GM19240 (cell line): Measurements from ENCODE around the gene STK11IP.

Experiments
- DNase-seq: peaks from one replicate; pipeline ENCODE4 v3.0.0; 2011; ENCODE audit warnings: low spot score; ENCODE audit not compliant: insufficient read length

STK11IP gene

GRCh38 chr2:219597552-219598307, at the start of gene STK11IP:
TSS of gene STK11IP (plus strand) at chr2:219597857. CDS start at chr2:219598120, 263 bp downstream.
- DNase-seq: peak; percentile 99

DNA sequence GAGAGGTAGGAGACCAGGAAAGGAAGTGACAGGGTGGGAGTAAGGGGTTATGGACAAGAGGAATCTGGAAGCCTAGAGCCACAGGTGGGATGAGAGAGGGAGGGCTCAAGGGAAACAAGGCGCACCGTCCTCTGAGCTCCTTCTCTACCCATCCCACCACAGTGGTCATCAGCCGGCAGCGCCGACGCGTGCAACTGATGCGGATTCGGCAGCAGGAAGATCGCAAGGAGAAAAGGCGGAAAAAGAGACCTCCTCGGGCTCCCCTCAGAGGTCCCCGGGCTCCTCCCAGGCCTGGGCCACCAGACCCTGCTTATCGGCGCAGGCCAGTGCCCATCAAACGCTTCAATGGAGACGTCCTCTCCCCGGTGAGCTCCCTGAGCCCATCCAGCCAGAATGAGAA, 48.7 kb upstream of the STK11IP start:
- no peak for DNase-seq

DNA sequence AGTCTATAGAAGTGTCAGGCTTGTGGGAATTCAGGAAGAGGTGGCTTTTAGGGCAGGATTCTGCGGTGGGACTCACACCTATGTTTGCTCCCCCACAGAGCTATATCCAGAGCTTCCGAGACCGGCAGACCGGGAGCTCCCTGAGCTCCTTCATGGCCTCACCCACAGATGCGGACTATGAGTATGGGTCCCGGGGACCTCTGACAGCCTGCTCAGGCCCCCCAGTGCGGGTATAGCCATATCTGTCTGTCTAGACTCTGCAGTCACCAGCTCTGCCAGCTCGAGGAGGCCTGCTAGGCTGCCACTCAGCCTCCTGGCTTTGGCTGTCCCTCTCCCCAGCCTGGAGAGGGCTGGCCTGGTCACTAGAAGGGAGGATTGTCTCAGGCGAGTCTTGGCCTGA, 48.0 kb upstream of the STK11IP start:
- no peak for DNase-seq

DNA sequence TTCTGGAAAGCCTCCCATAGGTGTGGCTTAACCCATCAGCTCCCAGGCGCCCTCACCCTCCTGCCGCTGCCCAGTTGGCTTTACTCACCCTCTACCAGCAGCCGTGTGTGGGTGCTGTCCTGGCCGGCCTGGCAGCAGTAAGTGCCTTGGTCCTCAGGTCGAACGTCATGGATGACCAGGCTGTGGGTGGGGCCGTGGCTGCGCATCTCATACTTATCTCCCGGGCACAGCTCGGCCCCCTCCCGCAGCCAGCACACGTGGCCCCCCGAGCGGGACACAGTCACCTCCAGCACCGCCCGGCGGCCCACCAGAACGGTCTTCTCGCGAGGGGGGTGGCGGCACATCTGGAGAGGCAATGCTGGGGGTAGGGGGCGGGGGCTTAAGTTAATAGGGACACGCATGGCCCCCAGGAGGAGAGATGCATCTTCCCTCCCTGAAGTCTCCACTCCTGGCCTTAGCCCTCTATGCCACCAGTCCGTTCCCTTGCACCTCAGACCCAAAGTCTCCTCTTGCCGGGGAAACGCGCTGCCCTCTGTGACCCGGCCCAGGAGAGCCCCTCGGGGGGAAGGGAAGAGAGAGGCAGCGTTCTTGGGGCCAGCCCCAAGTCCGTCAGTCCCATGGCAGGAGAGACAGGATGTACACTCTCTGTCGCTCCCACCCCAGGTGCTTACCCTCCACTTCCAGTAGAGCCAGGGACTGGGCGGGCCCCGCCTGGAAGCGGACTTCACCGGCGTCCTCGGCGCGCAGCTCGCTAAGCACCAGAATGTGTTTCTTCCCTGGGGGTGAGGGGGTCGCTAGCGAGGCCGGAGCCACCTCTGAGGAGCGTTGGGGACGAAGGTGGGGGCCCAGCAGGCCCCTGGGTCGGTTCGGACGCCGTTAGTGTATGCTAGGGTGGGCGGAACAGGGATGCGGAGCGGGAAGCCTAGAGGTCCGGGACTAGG, 45.9 kb upstream of the STK11IP start:
- DNase-seq: no peak

- peak; percentile 69 for DNase-seq
These were observed 45.1 kb upstream of the STK11IP start for GRCh38 chr2:219552382-219553167.

- DNase-seq: no peak
These were observed 44.6 kb upstream of the STK11IP start for GRCh38 chr2:219553168-219553417.

GRCh38 chr2:219553463-219553963, 44.1 kb upstream of the STK11IP start:
- DNase-seq: no peak

DNA sequence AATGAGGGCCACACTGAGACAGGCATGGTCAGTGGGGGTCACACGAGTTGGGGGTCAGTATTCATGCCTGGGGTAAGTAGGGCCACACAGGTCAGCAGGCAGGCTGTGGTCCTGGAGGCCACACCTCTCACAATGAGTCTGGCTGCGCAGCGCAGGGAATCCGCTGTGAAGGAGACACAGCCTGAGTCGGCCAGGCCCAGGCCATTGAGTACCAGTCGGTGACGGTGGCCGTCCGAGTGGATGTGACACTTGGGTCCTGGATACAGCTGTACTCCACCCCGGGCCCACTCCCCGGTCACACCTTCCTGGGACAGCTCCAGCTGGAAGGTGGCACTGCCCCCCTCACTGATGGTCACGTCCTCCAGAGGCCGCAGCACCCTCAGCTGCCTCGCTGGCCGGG, 43.3 kb upstream of the STK11IP start:
- DNase-seq: no peak

- DNase-seq: no peak
These were observed 41.7 kb upstream of the STK11IP start for GRCh38 chr2:219555956-219556355.

DNA sequence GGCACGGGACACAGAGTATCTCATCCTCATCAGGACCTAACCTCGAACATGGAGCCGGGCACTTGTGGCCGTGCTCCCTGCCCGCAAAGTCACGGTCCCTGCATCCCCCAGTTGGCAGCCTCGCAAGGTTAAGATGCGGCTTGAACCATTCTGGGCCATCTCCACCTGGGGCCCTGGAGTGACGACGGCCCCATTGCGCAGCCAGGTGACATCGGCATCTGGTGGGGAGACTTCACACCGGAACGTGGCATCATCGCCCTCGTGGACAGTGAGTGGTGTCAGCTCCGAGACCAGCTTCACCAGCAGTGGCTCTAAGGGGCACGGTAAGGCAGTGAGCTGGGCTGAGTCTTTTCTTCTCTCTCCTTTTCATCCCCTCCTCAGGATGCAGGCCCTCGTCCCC, 41.2 kb upstream of the STK11IP start:
- no peak for DNase-seq

DNA sequence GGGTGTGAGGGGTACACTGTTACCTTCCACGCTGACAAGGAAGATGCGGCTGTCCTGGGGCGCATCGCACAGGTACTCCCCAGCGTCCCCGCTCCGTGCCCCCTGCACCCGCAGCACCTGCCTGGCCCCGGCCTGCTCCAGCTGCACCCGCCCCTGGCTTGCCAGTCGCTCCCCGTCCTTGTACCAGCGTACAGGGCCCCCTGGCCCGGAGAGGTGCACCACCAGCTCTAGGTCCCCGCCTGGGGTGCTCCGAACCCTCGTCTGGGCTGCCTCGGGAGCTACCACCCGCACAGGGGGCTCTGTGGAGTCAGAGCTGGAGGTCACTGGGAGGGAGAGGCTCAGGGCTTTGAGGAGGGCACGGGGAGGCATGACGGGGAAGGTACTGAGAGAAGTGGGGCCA, 40.3 kb upstream of the STK11IP start:
- no peak for DNase-seq

DNA sequence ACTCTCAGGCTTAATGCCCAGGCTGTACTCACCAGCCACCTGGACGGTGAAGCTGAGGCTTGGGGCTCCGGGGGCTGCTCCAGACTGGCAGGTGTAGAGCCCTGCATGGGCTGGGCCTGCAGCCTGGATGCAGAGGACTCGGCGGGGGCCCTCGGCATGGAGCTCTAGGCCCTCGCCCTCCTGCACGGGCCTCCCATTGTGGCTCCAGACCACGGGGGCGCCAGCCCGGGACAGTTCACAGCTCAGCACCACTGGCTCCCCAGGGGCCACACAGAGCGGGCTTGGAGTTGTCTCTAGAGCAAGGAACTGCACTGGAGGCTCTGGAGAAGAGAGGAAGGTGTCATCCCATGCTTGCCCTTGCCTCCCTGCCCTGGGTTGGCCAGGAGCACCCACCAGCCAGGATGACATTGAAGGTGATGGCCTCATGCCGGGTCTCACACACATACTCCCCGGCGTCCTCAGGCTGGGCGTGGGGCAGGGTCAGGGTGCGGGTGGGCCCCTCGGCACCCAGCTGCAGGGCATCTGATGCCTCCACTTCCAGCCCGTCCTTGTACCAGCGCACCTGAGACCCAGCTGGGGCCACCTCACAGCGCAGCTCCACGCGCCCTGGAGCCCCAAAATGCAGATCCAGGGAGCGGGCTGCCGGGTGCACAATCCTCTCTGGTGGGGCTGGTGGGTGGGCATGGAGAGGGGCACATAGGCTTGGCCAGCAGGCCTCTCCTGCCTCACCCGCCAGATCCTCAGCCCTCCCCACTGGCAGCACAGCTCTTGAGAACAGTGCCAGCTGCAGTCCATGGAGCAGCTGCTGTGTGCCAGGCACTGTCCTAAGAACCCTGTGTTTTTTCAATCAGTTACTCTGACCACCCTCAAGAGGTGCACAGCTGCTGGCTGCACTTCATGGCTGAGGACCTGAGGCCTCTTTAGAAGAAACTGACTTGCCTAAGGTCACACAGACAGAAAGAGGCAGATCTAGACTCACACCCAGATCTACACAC, 39.6 kb upstream of the STK11IP start:
- no peak for DNase-seq

DNA sequence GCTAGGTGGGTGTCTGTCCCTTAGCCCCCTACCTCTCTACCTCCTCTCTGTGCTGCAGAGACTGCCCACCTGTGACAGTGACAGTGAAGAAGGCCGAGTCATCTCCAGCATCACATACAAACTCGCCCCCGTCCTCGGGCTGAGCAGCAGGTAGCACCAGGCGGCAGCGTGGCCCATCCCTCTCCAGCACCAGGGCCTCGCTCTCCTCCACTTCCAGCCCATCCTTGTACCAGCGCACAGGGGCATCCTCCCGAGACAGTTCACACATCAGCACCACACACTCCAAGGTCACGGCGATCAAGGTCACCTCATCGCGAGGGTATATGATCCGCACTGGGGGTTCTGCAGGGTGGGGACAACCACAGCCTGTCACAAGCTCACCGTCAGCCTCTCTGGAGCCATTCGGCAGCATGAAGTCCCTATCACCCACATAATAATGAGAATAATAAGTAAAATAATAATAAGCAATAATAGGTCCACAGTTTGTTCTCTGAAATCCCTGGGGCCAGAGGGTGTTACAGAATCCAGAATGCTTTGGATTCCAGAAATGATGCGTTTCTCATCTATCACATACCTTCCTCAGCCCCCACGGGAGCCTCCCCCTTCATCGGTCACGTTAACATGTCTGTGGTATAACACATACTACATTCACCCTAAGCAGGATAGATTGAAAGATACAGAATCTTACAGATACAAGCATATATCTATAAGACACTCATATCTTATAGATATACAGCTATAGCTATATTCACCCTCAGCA, 38.3 kb upstream of the STK11IP start:
- DNase-seq: no peak

DNA sequence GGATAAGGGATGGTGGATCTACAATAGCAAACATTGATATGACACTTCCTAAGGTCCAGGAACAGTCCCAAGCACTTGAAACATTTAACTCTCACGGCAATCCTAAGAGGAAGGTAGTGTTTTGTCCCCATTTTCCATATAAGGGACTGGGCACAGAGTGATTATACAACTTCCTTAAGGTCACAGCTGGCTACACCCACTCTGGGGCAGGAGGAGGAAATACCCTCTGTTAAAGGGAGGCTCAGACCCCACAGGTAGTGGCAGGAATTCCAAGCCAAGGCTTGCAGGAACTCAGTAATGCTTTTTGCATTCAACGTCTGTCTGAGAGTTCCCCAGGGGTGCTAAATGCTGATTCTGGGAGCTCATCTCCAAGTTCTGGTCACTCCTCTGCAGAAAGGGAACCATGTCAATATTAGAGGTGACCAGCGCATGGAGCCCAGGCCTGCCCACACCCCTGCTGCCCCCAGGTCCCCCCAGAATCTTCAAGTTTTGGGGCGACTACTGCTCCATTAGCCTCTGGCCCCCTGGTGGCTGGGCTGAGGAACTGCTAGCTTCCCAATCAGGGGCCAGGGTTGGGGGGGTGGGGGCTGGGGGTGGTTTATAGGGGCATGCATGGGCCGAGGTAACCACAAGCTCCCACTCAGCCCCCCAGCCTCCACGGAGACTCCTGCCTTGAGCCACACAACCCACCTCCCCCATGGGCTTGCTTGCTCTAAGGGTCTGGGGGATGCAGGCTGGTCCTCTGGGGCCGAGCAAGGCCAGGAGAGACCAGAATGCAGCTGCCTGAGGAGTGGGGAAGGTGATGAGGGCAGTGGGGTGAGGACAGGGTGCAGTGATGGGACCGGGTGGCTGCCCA, 37.4 kb upstream of the STK11IP start:
- DNase-seq: peak; percentile 55

DNA sequence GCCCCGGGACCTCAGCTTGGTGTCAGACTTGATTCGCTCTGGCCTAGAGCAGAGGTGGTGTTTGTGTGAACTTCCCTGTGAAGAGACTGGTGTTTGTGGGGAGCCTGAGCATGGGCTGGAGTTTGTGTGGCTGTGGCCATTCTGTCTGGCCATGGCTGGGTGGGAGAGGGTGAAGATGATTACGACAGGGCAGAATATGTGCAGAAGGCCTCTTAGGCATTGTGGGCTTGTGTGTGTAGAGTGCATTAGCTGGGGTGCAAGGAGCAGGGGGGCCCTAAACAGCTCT, 36.8 kb upstream of the STK11IP start:
- DNase-seq: no peak

GRCh38 chr2:219561179-219562048, 36.2 kb upstream of the STK11IP start:
- DNase-seq: no peak

DNA sequence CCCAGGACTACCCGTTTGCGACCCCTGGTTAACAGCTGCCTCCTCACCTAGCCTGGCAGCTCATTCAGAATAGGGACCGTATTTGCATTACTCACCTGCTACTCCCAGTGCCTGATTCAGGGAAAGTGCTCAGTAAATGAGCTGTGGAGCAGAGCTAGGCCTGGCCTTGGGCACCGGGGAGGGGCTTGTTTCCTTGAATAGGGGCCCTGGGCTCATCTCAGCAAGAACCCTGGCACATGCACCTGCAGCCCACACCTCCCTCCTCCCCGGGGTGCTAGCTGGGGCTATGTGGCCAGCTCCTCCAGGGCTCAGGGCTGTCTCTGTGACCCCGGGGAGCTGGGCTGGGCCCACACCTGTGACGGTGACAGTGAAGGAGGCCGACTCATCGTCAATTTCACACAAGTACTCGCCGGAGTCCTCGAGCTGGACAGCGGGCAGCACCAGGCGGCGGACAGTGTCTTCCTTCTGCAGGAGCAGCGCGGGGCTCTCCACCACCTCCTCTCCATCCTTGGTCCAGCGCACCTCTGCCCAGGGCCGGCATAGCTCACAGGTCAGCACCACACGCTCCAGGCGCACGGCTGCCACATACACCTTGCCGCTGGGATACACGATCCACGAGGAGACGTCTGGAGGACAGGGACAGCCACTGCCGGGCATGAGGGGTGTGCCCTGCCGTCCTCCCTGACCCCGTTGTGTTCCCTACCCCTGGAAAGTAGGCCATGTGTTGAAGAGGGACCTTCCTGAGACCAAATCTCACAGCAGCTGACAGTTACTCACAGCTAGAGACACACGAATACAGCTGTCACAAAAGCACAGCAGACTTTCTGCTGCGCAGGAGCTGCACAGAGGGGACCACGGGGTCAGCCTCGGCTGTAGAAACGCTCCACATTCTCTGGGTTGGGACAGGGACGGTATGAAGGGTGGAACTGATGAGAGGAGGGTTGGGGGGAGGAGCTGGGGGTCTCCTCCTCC, 35.3 kb upstream of the STK11IP start:
- DNase-seq: no peak
